T-helper 1 cell treated with Interleukin-12 subunit alpha and Interleukin-12 subunit beta and Interleukin-4 antibody, amounts not matched to agents 30 μg/mL and 1 μg/mL, for 36 hours (primary cell): Measurements from ENCODE around the gene PLXNA4.

Source experiments
- H3K27ac Mint-ChIP-seq: one replicate; pipeline ENCODE4 v1.8.0; 2021; ENCODE audit warnings: mild to moderate bottlenecking, mixed read lengths
- H3K27me3 Mint-ChIP-seq: one replicate; pipeline ENCODE4 v1.8.0; 2021; ENCODE audit warnings: low read depth, mixed read lengths
- H3K36me3 Mint-ChIP-seq: one replicate; pipeline ENCODE4 v1.8.0; 2021; ENCODE audit warnings: low read depth, mixed read lengths
- H3K4me1 Mint-ChIP-seq: one replicate; pipeline ENCODE4 v1.8.0; 2021; ENCODE audit warnings: low read depth, mixed read lengths
- H3K4me3 Mint-ChIP-seq: one replicate; pipeline ENCODE4 v1.8.0; 2021; ENCODE audit warnings: mild to moderate bottlenecking, moderate library complexity, mixed read lengths
- H3K9me3 Mint-ChIP-seq: one replicate; pipeline ENCODE4 v1.8.0; 2021; ENCODE audit warnings: mixed read lengths

Gene PLXNA4

DNA sequence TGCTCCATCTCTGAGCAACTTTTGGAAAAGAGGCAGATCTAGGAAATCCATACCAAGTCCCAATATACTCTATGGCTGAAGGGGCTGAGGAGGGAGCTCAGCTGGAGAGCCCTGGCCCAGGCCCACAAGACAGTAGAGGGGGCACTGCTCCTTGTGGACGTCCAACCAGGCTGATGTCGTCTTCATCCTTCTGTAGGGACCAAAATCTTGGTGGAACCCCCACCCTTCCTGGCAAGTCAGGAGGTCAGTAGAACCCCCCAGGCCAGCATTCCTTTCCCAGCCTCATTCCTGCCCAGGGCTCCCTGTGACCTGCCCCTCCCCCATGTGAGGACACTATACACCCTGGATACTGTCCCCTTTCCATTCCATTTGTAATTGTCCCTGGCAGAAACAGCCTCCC, 152.0 kb downstream of the PLXNA4 start:
- Mint-ChIP-seq H3K4me1 (peaks cover 18% of the 10 kb centered on the region), H3K4me3 (no peak overlapping the region), H3K9me3 (peaks cover 10% of the 10 kb centered on the region), H3K27me3 (peaks cover 39% of the 10 kb centered on the region), H3K27ac (no peak overlapping the region), H3K36me3 (peaks cover 15% of the 10 kb centered on the region)

DNA sequence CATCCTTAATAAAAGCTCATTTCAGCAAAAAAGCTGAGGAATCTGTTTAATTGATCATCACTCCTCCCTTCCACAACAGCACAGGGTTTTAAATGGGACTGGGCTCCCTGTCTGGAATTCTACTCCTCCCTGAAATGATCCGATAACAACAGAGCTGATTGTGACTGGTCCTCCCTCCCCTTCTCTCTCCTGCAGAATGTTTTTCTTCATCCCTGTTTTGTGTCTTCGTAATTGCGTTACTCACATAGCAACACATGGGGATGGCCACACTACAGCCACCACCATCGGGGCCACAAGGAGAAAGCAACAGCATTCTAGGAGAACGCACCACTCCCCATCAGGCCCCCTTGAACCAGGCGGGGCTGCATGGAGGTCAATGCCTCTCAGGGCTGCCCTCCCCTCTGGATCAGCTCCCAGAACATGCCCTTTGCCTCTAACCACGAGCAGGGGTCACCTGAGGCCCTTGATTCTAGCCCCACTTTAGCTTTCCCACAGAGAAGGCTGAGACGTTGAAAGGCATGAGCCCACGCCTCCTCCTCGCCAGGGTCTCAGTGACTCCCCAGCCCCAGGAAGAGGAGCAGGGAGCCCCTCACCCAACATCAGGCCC, 152.6 kb downstream of the PLXNA4 start:
- no peak overlapping the region for H3K4me3 Mint-ChIP-seq
- H3K9me3 Mint-ChIP-seq: peaks cover 10% of the 10 kb centered on the region
- H3K27ac Mint-ChIP-seq: no peak overlapping the region
- peaks cover 43% of the 10 kb centered on the region for H3K27me3 Mint-ChIP-seq
- peaks cover 18% of the 10 kb centered on the region for H3K4me1 Mint-ChIP-seq
- peaks cover 18% of the 10 kb centered on the region for H3K36me3 Mint-ChIP-seq

DNA sequence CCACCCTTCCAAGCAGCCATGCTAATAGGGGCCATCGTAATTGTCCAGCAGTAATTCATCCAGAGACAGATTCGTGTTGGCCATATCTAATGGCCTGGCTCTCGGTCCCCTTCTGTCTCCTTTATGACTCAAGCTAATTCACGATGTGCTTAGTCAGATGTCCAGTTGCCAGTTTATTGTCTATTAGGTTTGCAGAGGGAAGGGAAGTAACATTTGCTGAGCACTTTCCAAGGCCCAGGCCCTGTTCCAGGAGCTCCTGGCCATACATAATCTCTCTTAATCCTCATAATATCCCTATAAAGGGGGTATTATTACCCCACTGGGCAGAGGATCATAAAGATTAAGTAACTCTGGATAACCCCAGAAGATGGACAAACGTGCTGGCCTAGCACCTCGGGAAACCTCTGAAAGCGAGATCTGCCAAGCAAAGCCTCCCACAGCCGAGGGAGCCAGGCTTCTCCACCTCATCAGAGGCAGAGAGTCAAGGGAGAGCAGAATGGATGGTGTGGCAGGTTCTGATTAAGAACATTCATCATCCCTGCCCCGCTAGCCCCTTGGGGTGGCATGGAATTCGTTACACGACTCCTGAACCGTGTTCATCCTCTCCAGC, 153.7 kb downstream of the PLXNA4 start:
- Mint-ChIP-seq H3K4me1 (peaks cover 24% of the 10 kb centered on the region), H3K27me3 (peaks cover 53% of the 10 kb centered on the region), H3K36me3 (peaks cover 20% of the 10 kb centered on the region), H3K9me3 (peaks cover 10% of the 10 kb centered on the region), H3K27ac (no peak overlapping the region), H3K4me3 (no peak overlapping the region)

DNA sequence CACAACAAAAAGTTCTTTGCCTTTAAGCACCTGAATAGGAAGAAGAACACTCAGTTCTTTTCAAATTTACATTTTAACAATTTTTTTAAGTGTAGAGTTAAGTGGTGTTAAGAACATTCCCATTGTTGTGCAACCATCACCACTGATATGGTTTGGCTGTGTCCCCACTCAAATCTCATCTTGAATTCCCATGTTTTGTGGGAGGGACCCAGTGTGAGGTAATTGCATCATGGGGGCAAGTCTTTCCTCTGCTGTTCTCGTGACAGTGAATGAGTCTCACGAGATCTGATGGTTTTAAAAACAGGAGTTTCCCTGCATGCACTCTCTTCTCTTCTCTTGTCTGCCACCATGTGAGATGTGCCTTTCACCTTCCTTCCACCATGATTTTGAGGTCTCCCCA, 155.7 kb downstream of the PLXNA4 start:
- Mint-ChIP-seq H3K27me3 (peaks cover 58% of the 10 kb centered on the region), H3K4me3 (no peak overlapping the region), H3K27ac (no peak overlapping the region), H3K9me3 (peaks cover 10% of the 10 kb centered on the region), H3K36me3 (peaks cover 20% of the 10 kb centered on the region), H3K4me1 (peaks cover 17% of the 10 kb centered on the region)

DNA sequence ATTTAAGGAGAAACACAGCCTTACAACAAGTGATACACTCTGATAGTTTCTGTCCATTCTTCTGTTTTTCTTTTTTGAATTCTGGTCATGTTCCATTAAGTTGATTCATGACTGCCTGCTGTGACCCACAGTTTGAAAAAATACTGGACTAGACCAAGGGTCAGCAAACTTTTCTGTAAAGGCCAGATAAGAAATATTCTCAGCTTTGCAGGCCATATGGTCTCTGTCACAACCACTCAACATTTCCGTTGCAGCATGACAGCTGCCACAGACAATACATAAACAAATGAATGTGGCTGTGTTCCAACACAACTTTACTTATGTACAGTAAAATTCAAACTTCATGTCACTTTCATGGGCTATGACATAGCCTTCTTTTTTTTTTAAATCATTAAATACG, 156.7 kb downstream of the PLXNA4 start:
- Mint-ChIP-seq H3K4me3 (no peak overlapping the region), H3K36me3 (peaks cover 20% of the 10 kb centered on the region), H3K4me1 (peaks cover 15% of the 10 kb centered on the region), H3K27ac (no peak overlapping the region), H3K27me3 (peaks cover 68% of the 10 kb centered on the region), H3K9me3 (peaks cover 10% of the 10 kb centered on the region)

DNA sequence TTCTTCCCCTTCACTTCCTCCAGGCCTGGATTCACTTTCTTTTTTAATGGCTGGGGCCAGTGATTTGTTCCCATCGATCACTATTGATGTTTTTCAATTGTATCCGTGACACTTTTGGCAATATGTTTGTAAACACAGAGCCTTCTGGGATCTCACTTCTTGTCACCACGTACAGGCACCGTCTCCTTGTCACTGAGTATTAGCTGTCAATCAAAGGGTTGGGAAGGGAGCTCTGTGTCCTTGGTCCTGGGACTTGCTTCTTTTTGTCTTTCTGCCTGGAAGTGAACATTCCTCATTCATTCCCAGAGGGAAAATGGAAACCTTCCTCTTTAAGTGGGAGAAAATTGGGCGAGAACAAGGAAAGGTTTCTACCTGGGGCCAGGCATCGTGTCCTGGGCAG, 157.4 kb downstream of the PLXNA4 start:
- H3K36me3 Mint-ChIP-seq: peaks cover 20% of the 10 kb centered on the region
- no peak overlapping the region for H3K4me3 Mint-ChIP-seq
- H3K4me1 Mint-ChIP-seq: peaks cover 15% of the 10 kb centered on the region
- H3K27ac Mint-ChIP-seq: no peak overlapping the region
- H3K9me3 Mint-ChIP-seq: peaks cover 10% of the 10 kb centered on the region
- H3K27me3 Mint-ChIP-seq: peaks cover 68% of the 10 kb centered on the region

DNA sequence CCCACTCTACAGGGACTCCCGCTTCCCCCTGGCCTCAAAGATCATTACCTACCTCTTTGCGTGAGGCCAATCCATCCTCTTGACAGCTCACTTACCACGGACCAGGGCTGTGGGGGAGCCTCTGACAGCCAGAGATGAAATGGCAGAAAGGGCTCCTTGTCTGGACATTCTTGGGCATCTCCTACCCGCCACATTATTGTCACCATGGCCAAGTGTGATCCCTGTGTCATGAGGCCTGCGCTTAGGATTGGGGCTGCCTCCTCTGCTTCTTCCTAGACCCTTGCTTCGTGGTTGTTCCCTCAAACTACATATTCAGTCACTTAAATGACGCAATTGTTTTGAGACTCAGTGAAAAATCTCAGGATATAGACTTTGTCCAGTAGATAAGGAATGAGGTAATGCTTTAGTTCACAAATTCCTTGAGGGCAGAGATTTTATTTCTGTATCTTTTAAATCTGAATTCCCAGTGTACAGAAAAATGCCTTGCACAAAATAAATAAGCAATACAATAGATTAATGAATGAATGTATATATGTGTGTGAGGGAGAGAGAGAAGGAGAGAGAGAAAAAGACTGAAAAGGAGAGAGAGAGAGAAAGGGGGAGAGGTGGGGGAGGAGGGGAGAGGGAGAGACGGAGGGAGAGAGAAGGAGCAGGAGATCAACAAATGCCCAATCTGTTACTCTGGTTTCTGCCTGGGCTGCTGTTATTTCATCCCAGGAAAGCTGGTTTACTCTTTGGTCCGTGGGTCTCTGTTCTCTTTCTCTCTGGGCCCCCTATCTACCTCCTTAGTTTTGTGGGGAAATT, 159.0 kb downstream of the PLXNA4 start:
- Mint-ChIP-seq H3K4me3 (no peak overlapping the region), H3K9me3 (peaks cover 10% of the 10 kb centered on the region), H3K27ac (no peak overlapping the region), H3K27me3 (peaks cover 60% of the 10 kb centered on the region), H3K36me3 (peaks cover 18% of the 10 kb centered on the region), H3K4me1 (peaks cover 15% of the 10 kb centered on the region)

DNA sequence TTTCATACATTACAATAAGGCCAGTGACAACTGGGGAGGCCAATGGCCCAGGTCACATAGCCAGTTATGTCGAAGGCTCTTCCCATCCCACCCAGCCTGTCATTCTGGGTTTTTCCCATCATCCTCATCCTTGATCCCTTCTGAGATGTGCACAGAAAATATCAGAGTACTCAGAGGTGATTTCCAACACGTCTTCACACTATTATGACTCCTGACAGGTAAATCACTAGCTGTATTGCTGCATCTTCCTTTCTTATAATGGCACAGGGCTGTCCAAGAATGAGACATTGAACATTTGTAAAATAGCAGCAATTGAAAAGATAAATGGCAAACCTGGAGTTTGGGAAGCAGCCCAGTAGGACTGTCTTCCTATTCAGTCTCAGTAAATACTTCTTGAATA, 159.9 kb downstream of the PLXNA4 start:
- Mint-ChIP-seq H3K36me3 (peaks cover 17% of the 10 kb centered on the region), H3K9me3 (peaks cover 9% of the 10 kb centered on the region), H3K4me3 (no peak overlapping the region), H3K27me3 (peaks cover 57% of the 10 kb centered on the region), H3K4me1 (peaks cover 15% of the 10 kb centered on the region), H3K27ac (no peak overlapping the region)

DNA sequence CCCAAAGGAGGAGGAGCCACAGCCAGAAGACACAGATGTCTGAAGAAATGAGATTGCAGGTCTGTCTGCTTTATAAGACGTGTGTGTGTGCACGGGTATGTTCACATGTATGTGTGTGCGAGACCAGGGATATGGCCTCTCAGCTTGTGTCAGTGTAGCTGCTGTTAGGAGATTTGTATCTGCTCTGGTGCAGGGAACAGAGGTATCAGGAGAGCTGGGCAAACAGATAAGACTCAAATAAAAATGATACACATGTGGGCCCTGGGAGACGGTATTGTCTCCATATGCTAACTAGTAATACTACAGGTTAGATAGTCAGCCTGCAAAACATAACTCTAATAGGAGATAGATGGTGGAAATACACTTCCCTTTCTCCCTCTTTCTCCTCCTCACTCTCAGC, 161.0 kb downstream of the PLXNA4 start:
- Mint-ChIP-seq H3K4me3 (no peak overlapping the region), H3K9me3 (no peaks in the 10 kb centered on the region), H3K27ac (no peak overlapping the region), H3K36me3 (peaks cover 7% of the 10 kb centered on the region), H3K4me1 (peaks cover 12% of the 10 kb centered on the region), H3K27me3 (peaks cover 54% of the 10 kb centered on the region)

DNA sequence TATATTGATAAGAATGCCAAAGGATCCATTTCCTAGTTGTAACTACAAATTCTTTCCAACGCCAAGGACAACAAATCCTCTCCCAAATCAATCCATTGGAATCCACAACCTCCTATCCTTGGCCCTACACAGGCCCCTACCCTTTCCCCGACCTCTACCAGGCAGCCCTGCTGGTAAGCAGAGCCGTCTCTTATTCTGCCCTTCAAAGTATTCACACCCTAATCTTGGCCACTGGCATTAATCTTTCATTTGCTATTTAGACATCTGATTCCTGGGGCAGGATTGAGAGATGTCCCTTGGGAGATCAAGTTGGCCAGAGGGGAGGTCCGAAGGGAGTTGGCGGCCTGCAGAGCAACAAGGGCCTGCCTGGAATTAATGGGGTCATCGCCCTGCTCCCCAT, 161.4 kb downstream of the PLXNA4 start:
- peaks cover 12% of the 10 kb centered on the region for H3K4me1 Mint-ChIP-seq
- no peak overlapping the region for H3K4me3 Mint-ChIP-seq
- H3K27ac Mint-ChIP-seq: no peak overlapping the region
- H3K9me3 Mint-ChIP-seq: no peaks in the 10 kb centered on the region
- peaks cover 5% of the 10 kb centered on the region for H3K36me3 Mint-ChIP-seq
- peaks cover 50% of the 10 kb centered on the region for H3K27me3 Mint-ChIP-seq

DNA sequence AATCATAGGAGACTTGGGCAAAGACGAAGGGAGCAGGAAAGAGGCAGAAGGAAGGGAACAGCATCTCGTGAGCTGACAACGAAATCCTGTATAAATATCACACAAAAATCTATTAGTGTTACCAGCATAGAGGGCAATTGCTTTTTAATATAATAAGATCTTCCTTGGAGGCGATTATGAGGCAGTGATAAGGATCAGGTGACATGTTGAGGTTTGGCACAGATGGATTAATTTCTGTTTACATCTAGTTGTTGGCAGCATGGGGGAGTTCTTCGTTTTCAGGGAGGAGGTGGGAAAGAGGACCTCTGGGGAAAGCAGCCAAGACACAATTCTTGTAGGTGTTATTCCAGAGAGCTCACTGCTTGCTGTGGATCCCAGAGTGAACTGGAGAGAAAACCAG, 163.8 kb downstream of the PLXNA4 start:
- Mint-ChIP-seq H3K9me3 (no peaks in the 10 kb centered on the region), H3K27me3 (peaks cover 40% of the 10 kb centered on the region), H3K27ac (no peak overlapping the region), H3K4me1 (no peaks in the 10 kb centered on the region), H3K36me3 (no peaks in the 10 kb centered on the region), H3K4me3 (no peak overlapping the region)

DNA sequence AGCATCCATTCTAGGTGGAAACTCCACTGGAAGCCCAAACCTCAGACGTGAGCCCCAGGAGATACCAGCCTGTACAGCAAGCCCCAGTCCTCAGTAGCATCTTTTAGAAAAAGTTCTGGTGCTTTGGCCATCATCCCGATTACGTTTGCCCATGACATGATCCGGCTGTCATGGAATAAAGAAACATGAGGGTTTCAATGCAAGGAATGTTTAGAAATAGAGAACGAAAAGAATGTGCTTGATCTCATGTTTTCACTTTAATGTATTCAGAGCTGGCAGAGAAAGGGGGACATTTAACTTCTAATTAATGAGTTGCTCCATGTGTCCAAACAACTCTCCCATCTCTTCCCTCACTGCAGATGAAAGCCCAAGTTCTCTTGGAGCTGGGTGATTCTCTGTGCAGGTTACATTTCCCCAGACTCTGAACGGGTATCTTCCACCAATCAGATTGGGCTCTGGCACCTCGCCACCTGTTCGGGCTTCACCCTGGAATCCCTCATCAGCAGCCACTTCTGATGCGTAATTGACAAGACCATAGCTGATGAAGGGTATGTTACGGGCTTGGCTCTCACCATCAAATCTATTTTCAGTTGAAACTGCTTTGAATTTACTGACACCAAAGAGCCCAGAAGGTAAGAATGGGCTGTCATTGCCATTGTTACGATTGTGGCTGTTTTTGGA, 165.3 kb downstream of the PLXNA4 start:
- Mint-ChIP-seq H3K36me3 (no peaks in the 10 kb centered on the region), H3K9me3 (no peaks in the 10 kb centered on the region), H3K4me3 (no peak overlapping the region), H3K27me3 (peaks cover 37% of the 10 kb centered on the region), H3K4me1 (no peaks in the 10 kb centered on the region), H3K27ac (no peak overlapping the region)

DNA sequence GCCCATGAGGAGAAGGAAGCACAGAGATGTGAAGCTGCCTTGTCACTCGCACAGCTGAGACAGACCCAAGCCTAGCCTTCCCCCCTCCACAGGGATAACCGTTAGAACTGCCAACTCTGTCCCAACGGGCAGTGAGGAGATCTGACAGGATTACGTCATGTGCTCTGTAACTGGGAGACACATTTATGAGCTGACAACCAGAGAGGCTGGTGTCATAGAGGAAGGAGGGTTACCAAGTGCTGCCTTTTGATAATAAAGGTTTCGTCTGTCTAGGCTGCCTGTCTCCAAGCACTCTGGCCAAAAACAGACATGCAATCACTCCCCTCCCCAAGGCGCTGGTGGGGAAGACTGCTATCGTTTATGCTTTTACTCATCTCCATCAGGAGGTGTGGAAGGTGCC, 165.9 kb downstream of the PLXNA4 start:
- peaks cover 35% of the 10 kb centered on the region for H3K27me3 Mint-ChIP-seq
- no peaks in the 10 kb centered on the region for H3K9me3 Mint-ChIP-seq
- no peaks in the 10 kb centered on the region for H3K4me1 Mint-ChIP-seq
- no peak overlapping the region for H3K27ac Mint-ChIP-seq
- no peaks in the 10 kb centered on the region for H3K36me3 Mint-ChIP-seq
- H3K4me3 Mint-ChIP-seq: no peak overlapping the region

DNA sequence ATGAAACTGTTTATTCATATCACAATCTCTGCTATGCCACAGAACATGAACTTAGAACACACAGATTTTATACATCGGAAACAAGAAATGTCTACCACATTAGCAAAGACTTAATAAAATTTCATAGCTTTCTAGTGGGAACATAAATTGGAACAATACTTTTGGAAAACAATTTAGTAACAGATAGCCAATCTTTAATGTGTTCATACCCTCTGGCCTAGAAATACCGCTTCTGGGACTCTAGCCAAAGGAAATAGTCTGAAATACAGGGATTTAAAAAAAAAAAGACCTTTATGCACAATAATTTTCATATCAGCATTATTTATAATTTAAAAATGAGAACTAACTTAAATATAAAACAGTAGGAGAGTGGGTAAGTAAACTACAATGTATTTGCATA, 168.5 kb downstream of the PLXNA4 start:
- Mint-ChIP-seq H3K27ac (no peak overlapping the region), H3K9me3 (no peaks in the 10 kb centered on the region), H3K27me3 (peaks cover 25% of the 10 kb centered on the region), H3K36me3 (no peaks in the 10 kb centered on the region), H3K4me1 (no peaks in the 10 kb centered on the region), H3K4me3 (no peak overlapping the region)
